ENCODE data around the gene CD48.

CD48 gene

GRCh38 chr1:160741092-160741501 lies 29.5 kb upstream of the CD48 start:
- no peaks in the 10 kb centered on the region for H3F3A ChIP-seq (ENCODE audit: low read depth)
- no peak overlapping the region for H3K4me3 ChIP-seq (ENCODE audit: low read length, poor library complexity, severe bottlenecking)
- H3K36me3 ChIP-seq (ENCODE audit: insufficient read depth, low read length), result no peaks in the 10 kb centered on the region
- H3K4me1 ChIP-seq (ENCODE audit: insufficient read depth, low read length, poor library complexity, severe bottlenecking), result no peaks in the 10 kb centered on the region
- no peak overlapping the region for H3K9ac ChIP-seq (ENCODE audit: low read depth, low read length, poor library complexity, severe bottlenecking)
- peaks cover 4% of the 10 kb centered on the region; the same call in 1 of the 2 replicates for H3K9me3 ChIP-seq (ENCODE audit: insufficient read depth, low read depth, low read length)
- no peak overlapping the region for H3K4me2 ChIP-seq (ENCODE audit: low read depth, low read length, poor library complexity, severe bottlenecking)
- H3K27me3 ChIP-seq (ENCODE audit: insufficient read depth, low read length, poor library complexity, severe bottlenecking), result no peaks in the 10 kb centered on the region
- no peaks in the 10 kb centered on the region for H4K20me1 ChIP-seq (ENCODE audit: insufficient read depth, low read length, poor library complexity, severe bottlenecking)
- no peak overlapping the region for H2AFZ ChIP-seq (ENCODE audit: low read length)
- TF ChIP-seq CTCF (conservative IDR thresholded peaks at IDR 0.05; ENCODE audit: low read length) (no peak), EZH2phosphoT487 (IDR thresholded peaks at IDR 0.05; ENCODE audit: borderline replicate concordance) (no peak)
- H3K79me2 ChIP-seq (ENCODE audit: insufficient read depth, low read length), result no peaks in the 10 kb centered on the region
- no peaks in the 10 kb centered on the region for H3K9me2 ChIP-seq (replicated peaks; ENCODE audit: low read depth, low read length)

- H3K9ac ChIP-seq (ENCODE audit: low read depth, low read length, poor library complexity, severe bottlenecking), result no peak overlapping the region
- no peaks in the 10 kb centered on the region for H3K36me3 ChIP-seq (ENCODE audit: insufficient read depth, low read length)
- no peaks in the 10 kb centered on the region for H3K9me2 ChIP-seq (replicated peaks; ENCODE audit: low read depth, low read length)
- no peaks in the 10 kb centered on the region for H3K79me2 ChIP-seq (ENCODE audit: insufficient read depth, low read length)
- H3K9me3 ChIP-seq (ENCODE audit: insufficient read depth, low read depth, low read length), result peaks cover 4% of the 10 kb centered on the region; the same call in 1 of the 2 replicates
- no peaks in the 10 kb centered on the region for H4K20me1 ChIP-seq (ENCODE audit: insufficient read depth, low read length, poor library complexity, severe bottlenecking)
- TF ChIP-seq EZH2phosphoT487 (IDR thresholded peaks at IDR 0.05; ENCODE audit: borderline replicate concordance) (no peak), CTCF (conservative IDR thresholded peaks at IDR 0.05; ENCODE audit: low read length) (no peak)
- H3K27me3 ChIP-seq (ENCODE audit: insufficient read depth, low read length, poor library complexity, severe bottlenecking), result no peaks in the 10 kb centered on the region
- no peak overlapping the region for H2AFZ ChIP-seq (ENCODE audit: low read length)
- H3F3A ChIP-seq (ENCODE audit: low read depth), result no peaks in the 10 kb centered on the region
- no peaks in the 10 kb centered on the region for H3K4me1 ChIP-seq (ENCODE audit: insufficient read depth, low read length, poor library complexity, severe bottlenecking)
- no peak overlapping the region for H3K4me2 ChIP-seq (ENCODE audit: low read depth, low read length, poor library complexity, severe bottlenecking)
- no peak overlapping the region for H3K4me3 ChIP-seq (ENCODE audit: low read length, poor library complexity, severe bottlenecking)
These were observed 28.6 kb upstream of the CD48 start for GRCh38 chr1:160740133-160740688.

GRCh38 chr1:160739098-160739511 lies 27.5 kb upstream of the CD48 start, which contains the start of gene SLAMF7:
TSS of gene SLAMF7 (plus strand) at chr1:160739247. CDS start at chr1:160739302, 55 bp downstream.
- no peaks in the 10 kb centered on the region for H3K27me3 ChIP-seq (ENCODE audit: insufficient read depth, low read length, poor library complexity, severe bottlenecking)
- no peaks in the 10 kb centered on the region for H3K4me1 ChIP-seq (ENCODE audit: insufficient read depth, low read length, poor library complexity, severe bottlenecking)
- no peaks in the 10 kb centered on the region for H3F3A ChIP-seq (ENCODE audit: low read depth)
- H3K79me2 ChIP-seq (ENCODE audit: insufficient read depth, low read length), result no peaks in the 10 kb centered on the region
- no peaks in the 10 kb centered on the region for H3K9me2 ChIP-seq (replicated peaks; ENCODE audit: low read depth, low read length)
- TF ChIP-seq EZH2phosphoT487 (IDR thresholded peaks at IDR 0.05; ENCODE audit: borderline replicate concordance), result no peak
- no peak for TF ChIP-seq CTCF (conservative IDR thresholded peaks at IDR 0.05; ENCODE audit: low read length)
- H3K4me2 ChIP-seq (ENCODE audit: low read depth, low read length, poor library complexity, severe bottlenecking), result no peak within 1 kb of the TSS
- H4K20me1 ChIP-seq (ENCODE audit: insufficient read depth, low read length, poor library complexity, severe bottlenecking), result no peaks in the 10 kb centered on the region
- no peak within 1 kb of the TSS for H3K4me3 ChIP-seq (ENCODE audit: low read length, poor library complexity, severe bottlenecking)
- peaks cover 9% of the 10 kb centered on the region; the same call in 1 of the 2 replicates for H3K9me3 ChIP-seq (ENCODE audit: insufficient read depth, low read depth, low read length)
- no peak within 1 kb of the TSS for H2AFZ ChIP-seq (ENCODE audit: low read length)
- no peak within 1 kb of the TSS for H3K9ac ChIP-seq (ENCODE audit: low read depth, low read length, poor library complexity, severe bottlenecking)
- no peaks in the 10 kb centered on the region for H3K36me3 ChIP-seq (ENCODE audit: insufficient read depth, low read length)
